SH-SY5Y (cell line): Measurements from ENCODE around the gene SNRPB.

ENCODE experiments used
- GATA2 ChIP-seq: IDR thresholded peaks from 2 replicates; pipeline ENCODE4 v1.6.1; 2011; ENCODE audit warnings: mild to moderate bottlenecking, low read depth, low read length
- GATA3 ChIP-seq: IDR thresholded peaks from 2 replicates; pipeline ENCODE4 v1.6.1; 2011; ENCODE audit warnings: low read depth, mild to moderate bottlenecking, low read length, moderate library complexity

Gene SNRPB

DNA sequence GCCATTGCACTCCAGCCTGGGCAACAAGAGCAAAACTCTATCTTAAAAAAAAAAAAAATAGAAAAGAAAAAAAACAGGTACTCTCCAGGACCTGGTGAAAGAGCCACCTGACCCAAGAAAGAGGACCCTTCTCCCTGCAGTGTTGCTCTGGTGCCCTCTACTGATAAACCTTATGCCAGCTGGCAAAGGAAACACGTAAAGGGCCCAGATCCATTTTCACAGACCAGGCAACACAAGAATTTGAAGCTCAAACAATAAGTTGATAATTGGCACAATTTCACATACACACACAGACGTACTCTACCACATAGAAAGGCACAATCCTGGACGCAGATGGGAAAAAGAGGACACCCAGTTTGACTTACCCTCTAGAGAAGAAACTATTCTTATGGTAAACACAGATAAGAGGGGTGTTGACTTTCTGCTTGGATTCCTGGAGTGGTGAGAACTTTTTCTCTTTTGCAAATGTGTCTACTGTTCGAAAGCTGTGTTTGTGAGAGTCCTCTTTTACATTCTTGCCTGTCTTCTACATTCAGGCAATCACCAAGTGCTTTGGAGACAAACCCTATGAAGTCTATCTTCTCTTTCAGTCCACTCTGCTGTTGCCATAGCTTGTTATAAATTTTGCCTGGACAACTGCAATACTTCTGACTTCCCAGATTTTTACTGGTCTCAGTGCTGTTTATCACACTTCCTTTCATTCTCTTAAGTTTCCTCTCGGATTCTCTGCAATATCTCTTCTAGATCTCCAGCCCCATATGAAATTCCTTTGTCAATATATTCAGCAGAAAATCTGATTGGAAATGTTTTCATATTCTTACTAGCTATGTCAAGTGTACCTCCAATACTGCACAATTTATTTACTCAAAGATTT, 6.4 kb upstream of the SNRPB start:
- TF ChIP-seq GATA3 (no peak), GATA2 (no peak)

DNA sequence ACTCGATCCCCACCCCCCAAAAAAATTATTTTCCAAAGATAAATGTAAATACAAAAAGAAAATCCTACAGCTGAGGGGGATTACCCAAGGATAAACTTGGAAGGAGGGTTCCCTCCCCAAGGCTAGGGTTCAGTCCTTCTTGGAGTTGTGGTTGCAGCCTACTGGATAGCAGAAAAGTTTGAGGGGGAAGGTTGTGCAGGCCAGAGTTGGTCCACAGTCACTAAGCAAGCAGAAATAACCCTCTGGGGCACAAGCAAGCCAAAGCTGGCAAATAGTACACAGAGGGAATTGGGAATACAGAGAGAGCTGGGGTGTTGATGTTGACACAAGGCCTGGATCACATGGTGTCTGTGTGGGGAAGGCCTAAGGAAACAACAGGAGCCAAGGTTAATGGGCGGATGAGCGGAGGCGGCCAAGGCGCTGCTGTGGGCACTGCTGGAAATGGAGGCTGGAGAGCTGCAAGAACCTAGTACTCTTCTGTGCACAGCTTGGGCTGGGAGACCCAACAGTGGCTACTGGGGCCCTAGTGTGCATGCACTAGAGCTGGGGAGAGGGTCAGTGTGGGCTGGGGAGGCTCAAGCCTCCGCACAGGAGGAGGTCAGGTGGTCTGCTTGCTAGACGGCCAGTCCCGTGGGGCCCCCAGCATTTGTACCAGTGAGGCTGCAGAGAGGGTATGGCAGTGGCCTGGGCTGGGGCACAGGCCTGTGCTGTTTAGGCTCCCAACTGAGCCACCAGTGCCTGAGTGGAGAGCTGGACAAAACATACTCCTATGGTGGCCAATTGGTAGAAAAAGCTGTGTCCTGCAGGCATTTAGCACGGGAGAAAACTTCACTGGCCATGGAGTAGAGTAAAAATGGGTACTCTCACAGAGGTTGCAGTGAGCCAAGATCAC, 5.5 kb upstream of the SNRPB start:
- no peak for TF ChIP-seq GATA2

DNA sequence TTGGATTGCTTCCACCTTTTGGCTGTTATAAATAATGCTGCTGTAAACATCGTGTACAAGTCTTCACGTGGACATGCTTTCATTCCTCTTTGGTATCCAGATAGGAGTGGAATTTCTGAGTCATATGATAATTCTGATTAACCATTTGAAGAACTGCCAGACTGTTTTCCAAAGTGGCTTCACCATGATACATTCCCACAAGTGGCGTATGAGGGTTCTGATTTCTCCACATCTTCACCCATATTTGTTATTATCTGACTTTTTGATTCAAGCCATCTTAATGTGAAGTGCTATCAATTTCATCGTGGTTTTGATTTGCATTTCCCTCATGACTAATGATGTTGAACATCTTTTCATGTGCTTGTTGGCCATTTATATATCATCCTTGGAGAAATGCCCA, 2.9 kb upstream of the SNRPB start:
- no peak for TF ChIP-seq GATA2
- TF ChIP-seq GATA3: no peak

DNA sequence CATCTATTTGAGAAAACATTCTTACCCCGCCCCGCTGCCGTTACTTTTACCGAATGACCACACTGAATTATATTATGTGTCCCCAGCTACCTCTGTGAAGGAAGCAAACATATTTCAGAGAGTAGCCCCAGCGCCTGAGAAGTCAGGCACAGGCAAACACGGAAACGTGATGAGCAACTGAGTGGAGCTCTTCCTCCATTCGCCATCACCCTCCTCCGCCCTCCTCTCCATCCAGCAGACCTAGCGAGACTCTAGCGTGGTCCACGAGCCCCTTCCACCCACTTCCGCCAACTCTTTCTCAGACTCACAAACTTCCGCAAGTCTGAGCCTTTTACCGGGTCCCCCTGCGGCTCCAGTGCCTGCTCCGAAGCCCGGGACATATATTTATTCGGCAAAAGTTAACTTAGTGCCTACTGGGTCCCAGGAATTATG, 582 bp downstream of the SNRPB start:
- TF ChIP-seq GATA3 (no peak), GATA2 (no peak)

DNA sequence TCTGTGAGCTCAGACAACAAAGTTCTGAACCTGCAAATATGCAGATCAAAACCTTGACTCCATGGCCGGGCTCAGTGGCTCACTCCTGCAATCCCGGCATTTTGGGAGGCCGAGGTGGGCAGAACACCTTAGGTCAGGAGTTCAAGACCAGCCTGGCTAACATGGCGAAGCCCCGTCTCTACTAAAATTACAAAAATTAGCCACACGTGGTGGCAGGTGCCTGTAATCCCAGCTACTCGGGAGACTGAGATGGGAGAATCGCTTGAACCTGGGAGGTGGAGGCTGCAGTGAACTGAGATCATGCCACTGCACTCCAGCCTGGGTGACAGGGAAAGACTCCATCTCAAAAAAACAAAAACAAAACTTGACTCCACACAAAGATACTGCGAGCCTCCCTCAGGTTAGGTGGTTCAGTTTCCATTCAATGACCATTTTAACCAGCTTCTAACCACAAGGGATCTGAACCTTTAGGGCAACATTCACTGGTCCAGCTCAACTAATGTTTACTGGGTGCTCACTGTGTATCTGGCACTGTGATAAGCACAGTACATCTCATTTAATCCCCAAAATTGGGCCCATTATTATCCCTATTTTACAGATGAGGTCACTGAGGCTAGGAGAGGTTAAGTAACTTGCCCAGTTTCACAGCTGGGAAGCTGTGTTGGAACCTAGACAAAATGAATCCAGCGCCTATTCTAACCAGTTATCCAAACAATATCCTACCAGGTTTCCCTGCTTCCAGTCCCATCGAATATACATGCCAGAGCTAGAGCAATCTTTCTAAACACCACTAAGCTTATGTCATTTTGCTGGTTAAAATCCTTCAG, 1.8 kb downstream of the SNRPB start:
- TF ChIP-seq GATA3: no peak
- no peak for TF ChIP-seq GATA2

DNA sequence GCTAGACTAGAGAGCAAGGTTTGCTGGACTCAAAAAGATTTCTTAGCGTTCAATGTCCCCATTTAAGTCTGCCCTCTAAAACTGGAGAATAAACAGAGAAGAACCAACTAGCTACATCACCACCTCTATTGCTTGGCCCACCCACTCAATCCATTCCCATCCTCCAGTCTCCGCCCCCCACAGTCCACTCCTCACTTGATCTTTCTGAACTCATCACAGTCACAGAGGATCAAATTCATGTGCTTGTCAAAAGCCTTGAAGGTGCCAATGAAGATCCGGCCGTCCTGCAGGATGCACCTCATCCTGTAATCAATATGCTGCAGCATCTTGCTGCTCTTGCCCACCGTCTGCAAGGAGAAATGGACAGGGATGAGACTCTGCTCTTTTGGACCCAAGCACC, 3.2 kb downstream of the SNRPB start:
- TF ChIP-seq GATA2: no peak
- TF ChIP-seq GATA3: no peak

DNA sequence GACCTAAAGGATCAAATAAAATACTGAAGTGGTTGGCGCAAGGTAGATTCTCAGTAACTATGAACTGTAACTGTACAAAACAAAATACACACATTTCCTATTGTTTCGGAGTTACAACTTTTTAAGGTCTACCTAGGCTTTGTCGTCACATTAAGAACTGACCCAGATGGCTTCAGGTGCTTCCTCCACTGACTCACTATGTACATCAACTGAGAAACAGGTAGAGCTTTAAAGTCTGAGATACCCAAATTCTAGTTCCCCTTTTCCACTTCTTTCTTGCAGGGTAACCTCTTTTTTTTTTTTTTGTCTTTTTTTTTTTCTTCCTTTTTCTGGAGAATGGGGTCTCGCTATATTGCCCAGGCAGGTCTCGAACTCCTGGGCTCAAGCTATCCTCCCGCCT, 5.5 kb downstream of the SNRPB start:
- TF ChIP-seq GATA2 (no peak), GATA3 (no peak)

DNA sequence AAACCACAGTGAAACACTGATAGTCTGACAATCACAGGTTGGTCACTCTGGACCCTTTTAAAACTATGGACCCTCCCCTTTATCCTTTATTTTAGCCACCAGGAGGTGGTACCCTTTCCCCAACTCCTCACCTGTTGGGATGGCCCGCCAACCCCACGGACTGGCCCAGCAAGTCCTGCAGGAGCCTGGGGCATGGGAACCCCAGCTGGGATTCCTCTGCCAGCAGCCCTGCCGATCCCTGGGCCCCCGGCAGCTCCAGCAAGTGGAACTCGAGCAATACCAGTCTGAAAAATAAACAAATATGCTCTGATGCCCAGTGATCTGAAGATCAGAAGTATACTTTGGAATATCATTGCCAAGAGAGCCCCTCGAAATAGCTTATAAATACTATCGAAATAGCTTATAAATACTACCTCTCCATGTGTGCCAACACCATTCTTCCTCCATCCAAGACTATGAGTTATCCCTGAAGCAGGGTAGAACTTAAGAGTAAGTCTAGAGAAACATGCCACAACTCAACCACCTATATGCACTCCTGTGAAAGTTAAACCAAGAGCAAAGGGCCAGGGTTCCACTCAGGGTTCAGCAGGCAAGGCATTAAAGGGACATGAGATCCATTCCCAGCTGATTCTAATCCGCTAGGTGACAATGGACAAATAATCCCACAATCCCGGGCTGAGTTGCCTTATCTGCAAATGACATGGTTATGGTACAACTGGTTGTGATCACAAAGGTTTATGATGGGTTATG, 6.8 kb downstream of the SNRPB start:
- TF ChIP-seq GATA3: no peak
- TF ChIP-seq GATA2: no peak

DNA sequence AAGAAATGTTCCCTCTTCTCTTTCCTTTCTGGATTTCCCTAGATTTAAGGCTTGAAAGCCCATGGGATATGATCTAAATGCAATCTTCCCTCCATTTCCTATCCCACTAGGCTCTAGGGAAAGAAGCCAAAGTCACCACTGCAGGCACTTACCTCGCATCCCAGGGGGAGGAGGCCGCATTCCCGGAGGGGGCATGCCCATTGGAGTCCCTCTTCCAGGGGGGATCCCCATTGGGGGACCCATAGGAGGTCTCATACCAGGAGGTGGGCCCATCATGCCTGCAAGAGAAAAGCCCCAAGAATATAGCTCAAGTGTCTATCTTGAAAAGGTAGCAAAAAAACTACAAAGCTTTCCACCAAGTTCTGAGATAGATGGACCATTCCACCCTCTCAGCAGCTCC, 8.1 kb downstream of the SNRPB start:
- no peak for TF ChIP-seq GATA2
- no peak for TF ChIP-seq GATA3

DNA sequence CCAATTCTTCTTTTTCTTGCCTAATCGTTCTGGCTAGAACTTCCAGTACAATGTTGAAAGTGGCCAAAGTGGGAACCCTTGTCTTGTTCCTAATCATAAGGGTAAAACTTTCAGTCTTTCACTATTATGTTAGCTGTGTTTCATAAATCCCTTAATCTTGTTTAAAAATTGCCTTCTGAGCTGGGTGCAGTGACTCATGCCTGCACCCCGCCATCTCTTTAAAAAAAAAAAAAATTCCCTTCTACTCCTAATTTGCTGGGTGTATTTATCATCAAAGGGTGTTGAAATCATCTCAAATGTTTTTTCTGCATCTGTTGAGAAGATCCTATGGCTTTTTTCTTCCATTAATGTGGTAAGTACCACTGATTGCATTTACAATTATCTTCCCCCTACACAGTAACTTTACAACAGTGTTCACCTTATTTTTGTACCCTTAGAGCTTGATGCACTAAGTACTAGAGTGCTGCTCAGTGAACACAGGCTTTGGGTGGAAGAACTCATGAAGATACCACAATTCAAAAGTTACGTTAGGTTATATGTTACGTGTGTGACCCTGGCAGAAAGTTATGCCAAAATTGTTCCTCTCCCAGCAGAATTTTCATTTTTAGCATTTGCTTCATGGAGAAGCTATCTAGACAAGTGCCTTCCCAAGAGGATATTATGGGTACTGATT, 9.7 kb downstream of the SNRPB start:
- TF ChIP-seq GATA3: no peak
- no peak for TF ChIP-seq GATA2

DNA sequence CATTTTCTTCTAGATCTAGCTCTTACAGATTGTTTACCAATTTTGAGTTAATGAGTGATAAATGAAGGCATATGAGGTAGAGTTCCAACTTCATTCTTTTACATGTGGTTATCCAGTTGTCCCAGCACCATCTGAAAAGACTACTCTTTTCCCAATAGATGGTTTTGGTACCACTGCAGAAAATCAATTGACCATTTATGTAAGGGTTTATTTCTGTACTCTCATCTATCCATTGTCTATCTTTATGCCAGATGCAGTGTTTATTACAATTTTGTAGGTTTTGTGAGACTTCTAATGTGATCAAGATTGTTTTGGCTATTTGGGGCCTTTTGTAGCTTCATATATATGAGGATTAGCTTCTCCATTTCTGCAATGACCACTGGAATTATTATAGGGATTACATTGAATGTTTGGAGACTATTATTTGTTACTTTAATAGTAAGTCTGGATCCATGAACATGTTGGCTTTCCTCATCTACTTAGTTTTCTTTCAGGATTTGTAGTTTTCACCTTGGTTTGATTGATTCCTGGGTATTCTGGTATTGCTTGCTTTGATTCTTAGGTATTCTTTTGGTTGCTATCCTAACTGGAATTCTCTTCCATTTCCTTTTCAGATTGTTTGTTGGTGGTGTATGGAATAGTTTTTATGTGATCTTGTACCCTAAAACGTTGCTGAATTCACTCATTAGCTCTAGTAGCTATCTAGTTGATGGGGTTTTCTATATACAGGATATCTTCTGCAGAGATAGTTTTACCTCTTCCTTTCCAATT, 10.4 kb downstream of the SNRPB start:
- TF ChIP-seq GATA3 (no peak), GATA2 (no peak)

DNA sequence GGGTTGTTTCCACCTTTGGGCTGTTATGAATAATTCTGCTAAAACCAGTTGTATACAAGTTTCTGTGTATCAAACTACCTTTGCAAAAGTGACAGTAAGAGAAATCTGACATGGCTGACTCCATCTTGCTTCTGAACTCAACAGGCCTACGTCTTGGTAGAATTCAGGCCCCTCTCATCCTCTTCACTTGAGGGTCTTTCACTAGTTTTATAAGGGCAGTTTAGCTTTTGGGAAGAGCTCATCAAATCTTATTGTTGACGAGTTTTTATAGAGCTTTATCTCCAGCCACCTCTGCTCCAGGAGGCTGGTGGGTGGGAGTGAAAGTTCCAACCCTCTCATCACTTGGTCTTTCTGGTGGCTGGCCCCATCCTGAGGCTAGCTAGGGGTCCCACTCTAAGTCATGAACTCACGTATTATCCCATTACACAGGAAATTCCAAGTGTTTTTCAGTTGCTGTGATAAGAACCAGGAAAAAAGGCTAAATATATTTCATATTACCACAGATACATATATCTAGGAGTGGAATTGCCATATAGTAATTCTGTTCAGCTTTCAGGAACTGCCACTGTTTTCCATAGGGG, 11.6 kb downstream of the SNRPB start:
- TF ChIP-seq GATA2: no peak
- TF ChIP-seq GATA3: no peak
